Effector memory CD8-positive, alpha-beta T cell (primary cell): Measurements from ENCODE around the gene PLAU.
"Not testable (repeated sequence)": the region's sequence is repeated elsewhere in the genome, so short reads cannot be mapped to it uniquely, and the experiment has no call there.

Source experiments
- ATAC-seq: fragments of 150-1000 bp; cut with Tn5 transposase; replicated peaks from 2 replicates; pipeline ENCODE4 v1.10.0; 2021; ENCODE audit warnings: mild to moderate bottlenecking, moderate library complexity
- DNase-seq, 3 experiments: peaks; one replicate each; pipeline ENCODE4 v3.0.0; 2021
- H3K27ac Mint-ChIP-seq, 2 donors: one replicate each; pipeline ENCODE4 v1.8.0; 2022; ENCODE audit warnings: mild to moderate bottlenecking in 2 of 2, mixed read lengths in 2 of 2, moderate library complexity in 2 of 2
- H3K27me3 Mint-ChIP-seq, 2 donors: one replicate each; pipeline ENCODE4 v1.8.0; 2022; ENCODE audit warnings: mixed read lengths in 2 of 2
- H3K36me3 Mint-ChIP-seq: one replicate; pipeline ENCODE4 v1.8.0; 2022; ENCODE audit warnings: mild to moderate bottlenecking, moderate library complexity, mixed read lengths; ENCODE audit not compliant: insufficient read depth
- H3K4me1 Mint-ChIP-seq, 2 donors: one replicate each; pipeline ENCODE4 v1.8.0; 2022; ENCODE audit warnings: low read depth in 2 of 2, mixed read lengths in 2 of 2
- H3K4me3 Mint-ChIP-seq, 2 donors: one replicate each; pipeline ENCODE4 v1.8.0; 2022; ENCODE audit warnings: mild to moderate bottlenecking in 2 of 2, mixed read lengths in 2 of 2, moderate library complexity in 2 of 2
- H3K9me3 Mint-ChIP-seq, 2 donors: one replicate each; pipeline ENCODE4 v1.8.0; 2022; ENCODE audit warnings: mixed read lengths in 2 of 2

The PLAU gene

DNA sequence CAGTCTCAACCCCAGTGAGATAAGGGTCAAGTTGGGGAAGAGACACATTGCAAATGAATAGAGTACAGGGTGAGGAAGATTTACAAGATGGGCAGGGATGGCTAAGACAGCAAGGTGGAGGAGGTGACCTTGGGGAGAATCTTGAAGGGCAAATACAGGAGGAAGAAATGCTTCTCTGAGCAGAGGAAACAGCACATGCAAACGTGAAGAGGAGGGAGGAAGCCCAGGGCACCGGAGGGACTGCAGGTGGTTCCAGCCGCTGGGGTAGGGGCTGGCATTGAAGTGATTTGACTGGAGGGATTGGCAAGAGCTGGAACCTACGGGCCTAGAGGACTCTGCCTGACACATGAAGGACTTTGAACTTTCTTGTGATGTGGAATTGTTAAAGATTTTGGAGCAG is 14.6 kb downstream of the PLAU start:
- ATAC-seq (no peak), DNase-seq (no peak)
- H3K9me3 Mint-ChIP-seq, result no peaks in the 10 kb centered on the region
- H3K4me1 Mint-ChIP-seq, result peaks cover 14 to 16% of the 10 kb centered on the region in 2 donors
- peaks cover 11% of the 10 kb centered on the region for H3K36me3 Mint-ChIP-seq
- peaks cover 0 to 20% of the 10 kb centered on the region in 2 donors for H3K27me3 Mint-ChIP-seq
- H3K27ac Mint-ChIP-seq, result no peak overlapping the region
- H3K4me3 Mint-ChIP-seq, result no peak overlapping the region

DNA sequence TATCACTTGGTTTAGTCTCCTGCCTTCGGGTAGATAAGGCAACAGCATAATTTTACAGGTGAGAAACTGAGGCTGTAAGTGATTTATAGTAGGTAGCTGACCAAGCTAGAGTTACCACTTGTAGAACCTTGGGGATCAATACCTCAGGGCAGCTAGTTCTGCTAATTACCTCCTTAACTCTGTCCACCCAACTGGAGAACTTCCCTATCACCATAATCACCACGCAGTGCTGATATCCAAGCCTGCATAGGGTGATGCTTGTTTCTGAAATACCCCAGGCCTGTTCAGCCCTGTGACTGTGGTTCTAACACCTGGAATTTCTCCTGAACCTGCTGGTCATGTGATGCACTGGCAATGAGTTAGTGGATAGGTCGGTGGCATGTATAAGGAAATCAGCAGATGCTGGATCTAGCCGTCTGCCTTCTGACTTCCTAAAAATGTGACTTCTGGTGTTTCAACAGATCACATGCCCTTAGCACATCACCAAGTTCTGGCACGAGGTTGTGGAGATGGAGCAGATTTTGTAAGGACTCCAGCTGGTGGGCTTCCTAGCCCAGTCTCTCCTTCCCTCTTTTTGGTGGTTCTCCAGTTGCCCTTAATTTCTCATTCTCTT is 15.3 kb downstream of the PLAU start:
- no peak for ATAC-seq
- Mint-ChIP-seq H3K4me3 (no peak overlapping the region), H3K4me1 (peaks cover 14 to 16% of the 10 kb centered on the region in 2 donors), H3K9me3 (no peaks in the 10 kb centered on the region), H3K36me3 (peaks cover 8% of the 10 kb centered on the region), H3K27me3 (peaks cover 0 to 20% of the 10 kb centered on the region in 2 donors), H3K27ac (no peak overlapping the region)
- no peak for DNase-seq

DNA sequence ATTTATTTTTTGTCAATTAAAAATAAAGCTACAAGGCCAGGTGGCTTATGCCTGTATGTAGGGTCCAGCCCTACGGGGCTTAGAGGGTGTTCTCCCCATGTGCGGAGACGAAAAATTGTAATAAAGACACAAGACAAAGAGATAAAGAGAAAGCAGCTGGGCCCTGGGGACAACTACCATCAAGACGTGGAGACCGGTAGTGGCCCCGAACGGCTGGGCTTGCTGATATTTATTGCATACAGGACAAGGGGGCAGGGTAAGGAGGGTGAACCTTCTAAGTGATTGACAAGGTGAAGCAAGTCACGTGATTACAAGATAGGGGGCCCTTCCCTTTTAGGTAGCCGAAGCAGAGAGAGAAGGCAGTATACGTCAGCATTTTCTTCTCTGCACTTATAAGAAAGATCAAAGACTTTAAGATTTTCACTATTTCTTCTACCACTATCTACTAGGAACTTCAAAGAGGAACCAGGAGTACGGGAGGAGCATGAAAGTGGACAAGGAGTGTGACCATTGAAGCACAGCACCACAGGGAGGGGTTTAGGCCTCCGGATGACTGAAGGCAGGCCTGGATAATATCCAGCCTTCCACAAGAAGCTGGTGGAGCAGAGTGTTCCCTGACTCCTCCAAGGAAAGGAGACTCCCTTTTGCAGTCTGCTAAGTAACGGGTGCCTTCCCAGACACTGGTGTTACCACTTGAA is 19.8 kb downstream of the PLAU start:
- H3K9me3 Mint-ChIP-seq, H3K27ac Mint-ChIP-seq, ATAC-seq, H3K36me3 Mint-ChIP-seq, DNase-seq, H3K27me3 Mint-ChIP-seq, H3K4me1 Mint-ChIP-seq, H3K4me3 Mint-ChIP-seq: not testable (repeated sequence)

DNA sequence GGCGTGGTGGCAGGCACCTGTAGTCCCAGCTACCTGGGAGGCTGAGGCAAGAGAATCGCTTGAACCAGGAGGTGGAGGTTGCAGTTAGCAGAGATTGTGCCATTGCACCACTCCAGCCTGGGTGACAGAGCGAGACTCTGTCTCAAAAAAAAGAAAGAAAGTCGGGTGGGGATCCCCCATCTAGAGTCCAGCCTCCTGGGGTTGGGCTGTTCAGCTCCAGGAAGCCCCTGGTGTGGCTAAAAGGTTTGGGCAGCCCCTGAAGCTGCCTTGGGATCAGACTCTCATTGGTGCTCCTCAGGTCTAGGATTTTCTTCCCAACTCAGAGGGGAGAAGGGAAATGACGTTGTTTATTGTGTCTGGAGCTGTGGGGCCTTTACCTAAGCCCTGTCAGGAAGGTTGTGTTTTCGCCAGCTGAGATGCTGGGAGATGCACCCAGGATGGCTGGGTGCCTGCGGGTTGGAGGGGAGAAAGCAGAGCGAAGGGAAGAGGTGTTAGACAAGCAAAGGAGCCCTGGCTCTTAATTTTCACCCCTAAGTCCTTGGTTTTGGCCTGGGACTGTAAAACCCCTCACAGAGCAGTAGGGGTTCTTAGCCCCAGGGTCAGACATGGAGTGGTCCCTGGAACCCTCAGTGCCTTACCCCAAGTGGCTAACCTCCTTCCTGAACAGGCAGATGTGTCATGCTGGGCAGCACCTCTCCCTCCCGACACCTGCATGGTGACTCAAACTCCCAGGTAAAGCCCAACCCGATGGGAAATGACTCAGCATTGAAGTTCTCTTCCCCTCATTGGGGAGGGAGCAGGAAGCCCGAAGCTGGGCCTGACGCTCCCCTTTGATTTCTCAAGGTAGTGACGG is 21.1 kb downstream of the PLAU start:
- Mint-ChIP-seq H3K27me3 (no peaks in the 10 kb centered on the region), H3K36me3 (peaks cover 3% of the 10 kb centered on the region), H3K9me3 (no peaks in the 10 kb centered on the region), H3K27ac (no peak overlapping the region), H3K4me3 (peak overlapping the region in 1 of 2 donors; percentile 20), H3K4me1 (peaks cover 7 to 10% of the 10 kb centered on the region in 2 donors)
- ATAC-seq (peak; percentile 93), DNase-seq (peak in 2 of 3 experiments; percentile 17 to 37)

DNA sequence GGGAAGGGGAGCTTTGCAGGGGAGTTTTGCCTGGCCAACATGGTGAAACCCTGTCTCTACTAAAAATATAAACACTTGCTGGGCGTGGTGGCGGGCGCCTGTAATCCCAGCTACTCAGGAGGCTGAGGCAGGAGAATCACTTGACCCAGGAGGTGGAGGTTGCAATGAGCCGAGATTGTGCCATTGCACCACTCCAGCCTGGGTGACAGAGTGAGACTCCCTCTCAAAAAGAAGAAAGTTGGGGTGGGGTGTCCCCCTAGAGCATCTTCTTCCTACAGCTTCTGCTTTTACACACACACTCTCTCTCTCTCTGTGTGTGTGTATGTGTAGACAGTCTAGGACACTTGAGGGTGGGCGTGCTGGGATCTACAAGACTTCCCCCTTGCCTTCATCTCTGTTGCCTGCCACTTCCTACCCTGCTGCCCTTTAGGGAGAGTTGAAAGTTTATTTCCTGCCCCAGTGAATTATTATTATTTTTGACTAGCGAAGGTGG is 21.7 kb downstream of the PLAU start:
- no peaks in the 10 kb centered on the region for H3K9me3 Mint-ChIP-seq
- H3K36me3 Mint-ChIP-seq, result peaks cover 3% of the 10 kb centered on the region

DNA sequence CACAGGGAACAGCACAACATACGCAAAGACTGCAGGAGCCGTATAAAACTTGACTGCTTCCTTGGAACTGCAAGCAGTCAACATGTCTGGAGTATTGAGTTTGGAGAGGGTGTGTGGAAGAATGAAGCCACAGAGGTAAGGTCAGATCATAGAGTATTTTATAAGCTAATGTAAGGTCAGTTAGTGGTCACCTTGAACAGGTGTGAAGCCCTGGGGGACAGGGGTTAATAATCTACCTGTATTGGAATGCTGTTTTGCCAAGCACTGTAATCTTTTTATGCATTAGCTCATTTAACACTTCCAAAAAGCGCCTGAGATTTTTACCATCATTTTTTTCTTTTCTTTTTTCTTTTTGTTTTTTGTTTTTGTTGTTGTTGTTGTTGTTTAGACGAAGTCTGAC is 23.1 kb downstream of the PLAU start:
- H3K27ac Mint-ChIP-seq, result no peak overlapping the region
- no peaks in the 10 kb centered on the region for H3K9me3 Mint-ChIP-seq
- peaks cover 7 to 10% of the 10 kb centered on the region in 2 donors for H3K4me1 Mint-ChIP-seq
- ATAC-seq (no peak), DNase-seq (no peak)
- peaks cover 3% of the 10 kb centered on the region for H3K36me3 Mint-ChIP-seq
- H3K27me3 Mint-ChIP-seq, result no peaks in the 10 kb centered on the region
- no peak overlapping the region for H3K4me3 Mint-ChIP-seq

More for the DNA sequence above, 21.7 kb downstream of the PLAU start:
- H3K27me3 Mint-ChIP-seq, result no peaks in the 10 kb centered on the region
- no peak overlapping the region for H3K27ac Mint-ChIP-seq
- DNase-seq (no peak), ATAC-seq (peak; percentile 26)
- peak overlapping the region in 1 of 2 donors; percentile 20 for H3K4me3 Mint-ChIP-seq
- H3K4me1 Mint-ChIP-seq, result peaks cover 7 to 10% of the 10 kb centered on the region in 2 donors

DNA sequence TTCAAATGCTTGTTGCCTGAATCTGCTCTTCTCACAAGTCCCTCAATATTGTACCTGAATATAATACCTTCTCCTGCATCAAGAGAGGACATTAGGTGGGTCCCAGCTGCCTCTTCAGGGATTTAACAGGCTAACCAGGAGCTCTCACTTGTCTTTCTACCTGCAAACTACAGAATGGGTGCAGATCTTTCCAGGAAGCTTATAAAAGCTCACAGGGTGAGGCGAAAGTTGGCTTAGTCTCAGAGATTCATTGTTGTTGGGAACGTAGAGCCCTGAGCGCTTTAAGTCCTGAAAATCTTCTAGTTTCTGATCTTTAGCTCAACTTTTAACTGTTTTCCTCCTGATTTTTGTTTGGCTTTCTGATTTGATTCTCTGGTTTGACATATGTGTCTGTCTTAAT is 25.0 kb downstream of the PLAU start:
- Mint-ChIP-seq H3K4me1 (peaks cover 12 to 15% of the 10 kb centered on the region in 2 donors), H3K4me3 (no peak overlapping the region), H3K27me3 (no peaks in the 10 kb centered on the region), H3K27ac (no peak overlapping the region), H3K9me3 (no peaks in the 10 kb centered on the region), H3K36me3 (peaks cover 3% of the 10 kb centered on the region)
- DNase-seq, result no peak
- no peak for ATAC-seq

DNA sequence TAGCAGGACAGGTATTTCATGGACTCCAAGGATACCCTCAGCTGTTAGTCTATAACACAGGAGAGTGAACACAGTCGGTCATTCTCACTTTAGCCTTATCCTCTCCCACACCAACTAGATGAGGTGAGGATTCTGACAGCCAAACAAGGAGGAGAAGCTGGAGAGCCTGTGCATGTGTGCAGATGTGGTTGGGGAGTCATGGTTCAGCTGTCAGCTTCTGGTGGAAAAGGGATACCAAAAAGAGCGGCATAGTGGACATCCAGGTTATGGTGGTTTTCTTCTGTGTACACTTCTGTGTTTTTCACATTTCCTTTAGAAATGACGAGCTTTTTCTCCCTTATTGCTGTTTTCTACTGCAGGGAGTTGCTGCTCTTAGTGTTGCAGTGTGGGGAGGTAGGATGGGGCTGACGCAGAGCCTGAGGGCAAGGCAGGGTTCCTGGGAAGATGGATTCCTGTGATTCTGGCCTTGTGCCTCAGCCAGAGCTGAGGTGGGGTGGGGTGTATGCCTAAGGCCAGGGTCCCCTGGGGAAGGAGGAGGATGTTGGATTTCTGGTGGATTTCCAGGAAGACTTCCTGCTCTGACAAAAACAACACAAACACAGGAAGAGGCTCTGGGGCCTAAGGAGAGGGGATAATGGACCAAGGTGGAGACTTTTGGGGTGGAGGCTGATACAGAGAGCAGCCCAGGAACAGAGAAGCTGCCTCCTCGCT is 26.6 kb downstream of the PLAU start:
- Mint-ChIP-seq H3K27me3 (no peaks in the 10 kb centered on the region), H3K4me3 (no peak overlapping the region), H3K9me3 (no peaks in the 10 kb centered on the region), H3K4me1 (peaks cover 7 to 12% of the 10 kb centered on the region in 2 donors), H3K27ac (peak overlapping the region in 1 of 2 donors; percentile 69), H3K36me3 (no peaks in the 10 kb centered on the region)
- DNase-seq (no peak), ATAC-seq (no peak)

DNA sequence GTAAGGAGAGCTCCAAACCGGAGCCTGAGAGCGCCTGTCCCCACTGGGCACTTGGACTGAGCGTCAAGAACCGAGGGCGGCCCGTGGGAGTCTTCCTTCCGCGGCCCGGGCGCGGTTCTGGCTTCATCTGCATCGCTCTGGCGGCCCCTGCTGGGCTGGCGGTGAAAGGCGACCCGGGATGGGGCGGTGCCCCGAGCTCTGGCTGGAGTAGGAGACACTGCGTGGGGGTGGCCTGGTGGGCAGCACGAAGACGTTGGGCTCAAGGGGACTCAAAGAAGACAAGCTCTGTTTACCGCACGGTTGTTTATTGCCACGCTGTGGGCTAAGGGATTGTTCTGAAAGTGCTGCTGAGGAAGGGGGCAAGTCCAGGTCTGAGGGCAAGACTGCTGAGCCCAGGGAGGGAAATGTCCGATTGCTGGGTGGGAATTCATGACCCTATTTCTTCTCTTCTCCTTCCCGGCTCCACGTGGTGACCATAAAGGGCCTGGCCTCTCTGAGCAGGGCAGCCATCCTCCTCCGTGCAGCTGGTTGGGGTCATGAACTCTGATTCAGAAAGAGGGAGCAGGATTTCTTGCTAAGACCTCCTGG is 29.8 kb downstream of the PLAU start:
- Mint-ChIP-seq H3K4me3 (peak overlapping the region; percentile 73 to 76), H3K9me3 (no peaks in the 10 kb centered on the region), H3K4me1 (peaks cover 7 to 9% of the 10 kb centered on the region in 2 donors), H3K36me3 (no peaks in the 10 kb centered on the region), H3K27me3 (no peaks in the 10 kb centered on the region), H3K27ac (peak overlapping the region in 1 of 2 donors; percentile 89)
- peak; percentile 86 to 89 (median 86) for DNase-seq
- peak; percentile 100 for ATAC-seq

DNA sequence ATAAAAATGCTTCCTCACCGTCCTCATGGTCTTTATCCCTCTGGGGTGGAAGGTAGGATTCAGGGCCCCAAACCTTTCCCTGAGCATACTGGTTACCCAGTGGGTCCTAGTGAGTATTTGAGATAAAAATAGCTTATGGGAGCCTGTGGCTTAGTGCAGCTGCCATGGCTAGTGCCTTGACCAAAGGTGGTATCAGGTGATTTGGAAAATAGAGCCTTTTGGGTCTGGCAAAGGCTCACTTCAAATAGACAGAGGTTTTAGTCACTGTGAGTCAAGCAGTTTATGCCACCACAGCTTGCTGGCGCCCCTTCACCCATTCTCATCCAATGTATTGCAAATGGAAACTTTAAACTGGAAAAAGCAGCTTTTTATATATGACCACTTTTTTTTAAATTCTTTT is 30.4 kb downstream of the PLAU start:
- no peak for DNase-seq
- H3K4me3 Mint-ChIP-seq, result peak overlapping the region; percentile 73 to 76
- peaks cover 7 to 9% of the 10 kb centered on the region in 2 donors for H3K4me1 Mint-ChIP-seq

DNA sequence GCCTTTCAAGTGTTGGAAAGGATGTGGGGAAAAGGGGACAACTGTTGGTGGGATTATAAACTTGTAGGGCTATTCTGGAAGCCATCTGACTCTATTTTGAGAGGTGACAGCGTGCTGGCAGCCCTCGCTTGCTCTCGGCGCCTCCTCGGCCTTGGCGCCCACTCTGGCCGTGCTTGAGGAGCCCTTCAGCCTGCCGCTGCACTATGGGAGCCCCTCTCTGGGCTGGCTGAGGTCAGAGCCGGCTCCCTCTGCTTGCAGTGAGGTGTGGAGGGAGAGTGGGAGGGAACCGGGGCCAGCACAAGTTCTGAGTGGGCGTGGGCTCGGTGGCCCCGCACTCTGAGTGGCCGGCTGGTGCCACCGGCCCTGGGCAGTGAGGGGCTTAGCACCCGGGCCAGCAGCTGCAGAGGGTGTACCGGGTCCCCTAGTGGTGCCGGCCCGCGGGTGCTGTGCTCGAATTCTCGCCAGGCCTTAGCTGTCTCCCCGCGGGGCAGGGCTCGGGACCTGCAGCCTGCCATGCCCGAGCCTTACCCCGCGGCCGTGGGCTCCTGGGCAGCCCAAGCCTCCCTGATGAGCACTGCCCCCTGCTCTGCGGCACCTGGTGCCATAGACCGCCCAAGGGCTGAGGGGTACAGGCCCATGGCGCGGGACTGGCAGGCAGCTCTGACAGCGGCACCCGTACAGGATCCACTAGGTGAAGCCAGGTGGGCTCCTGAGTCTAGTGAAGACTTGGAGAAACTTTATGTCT is 33.6 kb downstream of the PLAU start:
- ATAC-seq (no peak), DNase-seq (no peak)
- Mint-ChIP-seq H3K36me3 (no peaks in the 10 kb centered on the region), H3K4me3 (no peak overlapping the region), H3K27ac (no peak overlapping the region), H3K4me1 (peaks cover 7 to 9% of the 10 kb centered on the region in 2 donors), H3K27me3 (no peaks in the 10 kb centered on the region), H3K9me3 (no peaks in the 10 kb centered on the region)

More for the DNA sequence above, 30.4 kb downstream of the PLAU start:
- H3K27ac Mint-ChIP-seq, result no peak overlapping the region
- H3K27me3 Mint-ChIP-seq, result no peaks in the 10 kb centered on the region
- H3K36me3 Mint-ChIP-seq, result no peaks in the 10 kb centered on the region
- H3K9me3 Mint-ChIP-seq, result no peaks in the 10 kb centered on the region
- no peak for ATAC-seq
